HCT116 (cell line): ENCODE measurements around the gene TTC33. TPM values are rescaled to one million over a fixed set of nuclear protein-coding genes. Genes with fewer than 3 reads are reported as not detected.

Source experiments
- ATAC-seq: fragments of 200-7000 bp; cut with Tn5 transposase; 2 replicates; pipeline ENCODE4 v1.9.1; 2020; ENCODE audit warnings: mild to moderate bottlenecking, moderate library complexity
- BruUV-seq: library from RNA; stranded (reverse); fragments of 400-500 nt; replicated peaks from 2 replicates; lab custom pipeline; 2021; lab: Mats Ljungman, UMichigan
- CTCF ChIA-PET: fragments of 300-600 bp; sonication (Branson Sonifier 250); formaldehyde crosslinking; loops from one replicate; lab custom pipeline; 2021; ENCODE audit warnings: antibody characterized with exemption; lab: Charles Lee
- POLR2A ChIA-PET: fragments of 300-600, 350-600 bp; sonication (Branson Sonifier 250); formaldehyde crosslinking; loops from one replicate; lab custom pipeline; 2021; ENCODE audit warnings: antibody characterized with exemption; lab: Charles Lee
- RAD21 ChIA-PET, 2 experiments: fragments of 300-600 bp; sonication (Branson Sonifier 250); formaldehyde crosslinking; loops; one replicate each; lab custom pipeline; 2023; ENCODE audit warnings: low total read pairs in 2 of 2; ENCODE audit not compliant: uncharacterized antibody in 2 of 2, unreplicated experiment in 2 of 2, low non-redundant PET in 1 of 2; lab: Charles Lee
- DNase-seq: peaks from one replicate; pipeline ENCODE4 v3.0.0-alpha.2; 2010; ENCODE audit warnings: low read depth, low spot score
- H2AFZ ChIP-seq: fragments of 200-600 bp; shearing (Covaris generic), sonication (generic); 2 replicates; pipeline ENCODE4 v1.6.1; 2017; ENCODE audit warnings: low read depth, mixed run types, mixed read lengths, antibody characterized with exemption, low read length; ENCODE audit not compliant: poor library complexity, severe bottlenecking
- H3K27ac ChIP-seq: 2 replicates; pipeline ENCODE4 v1.5.1; 2012; ENCODE audit warnings: low read depth, low read length
- H3K27me3 ChIP-seq: fragments of 200-600 bp; sonication (generic); 2 replicates; pipeline ENCODE4 v1.6.1; 2016; ENCODE audit warnings: mixed run types, low read length, mixed read lengths; ENCODE audit not compliant: insufficient read depth
- H3K36me3 ChIP-seq, 2 experiments: fragments of 200-500 bp in 1 of 2; fragments of 200-600 bp in 1 of 2; sonication (Bioruptor generic) in 1 of 2; sonication (generic) in 1 of 2; 2 replicates each; pipeline versions ENCODE4 v1.5.1 to v1.6.1; 2014 to 2016; ENCODE audit warnings: low read length in 2 of 2, inconsistent platforms in 1 of 2, mixed read lengths in 1 of 2, mixed run types in 1 of 2; ENCODE audit not compliant: insufficient read depth in 2 of 2, control insufficient read depth in 1 of 2
- H3K4me1 ChIP-seq, 2 experiments: fragments of 200-600 bp in 1 of 2; sonication (generic) in 1 of 2; 2 replicates each; pipeline versions ENCODE4 v1.5.1 to v1.6.1; 2012 to 2017; ENCODE audit warnings: low read length in 2 of 2, inconsistent platforms in 1 of 2, mild to moderate bottlenecking in 1 of 2, mixed read lengths in 1 of 2, mixed run types in 1 of 2, moderate library complexity in 1 of 2; ENCODE audit not compliant: insufficient read depth in 2 of 2, control insufficient read depth in 1 of 2
- H3K4me2 ChIP-seq: fragments of 200-600 bp; sonication (generic); 2 replicates; pipeline ENCODE4 v1.6.1; 2017; ENCODE audit warnings: mixed run types, low read length, mixed read lengths
- H3K4me3 ChIP-seq, 2 experiments: fragments of 200-600 bp in 1 of 2; sonication (generic) in 1 of 2; replicated peaks in 1 of 2; 2 replicates each; pipeline ENCODE4 v1.5.1; 2011 to 2016; ENCODE audit warnings: low read length in 2 of 2, control low read depth in 1 of 2, low read depth in 1 of 2, mild to moderate bottlenecking in 1 of 2, mixed read lengths in 1 of 2, mixed run types in 1 of 2
- H3K79me2 ChIP-seq: fragments of 200-600 bp; sonication (generic); 2 replicates; pipeline ENCODE4 v1.6.1; 2017; ENCODE audit warnings: mild to moderate bottlenecking, mixed run types, low read length, moderate library complexity, mixed read lengths; ENCODE audit not compliant: insufficient read depth
- H3K9ac ChIP-seq: fragments of 200-600 bp; sonication (generic); 2 replicates; pipeline ENCODE4 v1.6.1; 2016; ENCODE audit warnings: low read length, mixed read lengths
- H3K9me2 ChIP-seq: fragments of 200-600 bp; sonication (generic), shearing (Covaris generic); 2 replicates; pipeline ENCODE4 v1.6.1; 2017; ENCODE audit warnings: mixed run types, mild to moderate bottlenecking, moderate library complexity; ENCODE audit not compliant: insufficient read depth
- H3K9me3 ChIP-seq, 2 experiments: fragments of 200-500 bp in 1 of 2; fragments of 200-600 bp in 1 of 2; sonication (Bioruptor generic) in 1 of 2; sonication (generic) in 1 of 2; 2 replicates each; pipeline ENCODE4 v1.6.1; 2014 to 2017; ENCODE audit warnings: low read length in 2 of 2, mixed read lengths in 2 of 2, inconsistent platforms in 1 of 2, low read depth in 1 of 2, mild to moderate bottlenecking in 1 of 2, mixed run types in 1 of 2, moderate library complexity in 1 of 2; ENCODE audit not compliant: control insufficient read depth in 1 of 2, insufficient read depth in 1 of 2
- H4K20me1 ChIP-seq: fragments of 200-600 bp; sonication (generic), shearing (Covaris generic); 2 replicates; pipeline ENCODE4 v1.6.1; 2017; ENCODE audit warnings: mixed run types, mild to moderate bottlenecking, moderate library complexity; ENCODE audit not compliant: insufficient read depth
- ATF3 ChIP-seq: IDR thresholded peaks from 2 replicates; pipeline ENCODE4 v1.6.1; 2012
- CBX3 ChIP-seq: IDR thresholded peaks from 2 replicates; pipeline ENCODE4 v1.6.1; 2012; ENCODE audit warnings: low read depth
- CTCF ChIP-seq, 3 experiments: fragments of 200-600 bp in 1 of 3; sonication (generic) in 1 of 3; IDR thresholded peaks in 2 of 3; conservative IDR thresholded peaks in 1 of 3; 2 replicates each; pipeline ENCODE4 v1.5.1; 2012 to 2017; ENCODE audit warnings: low read depth in 2 of 3, low read length in 2 of 3, antibody characterized with exemption in 1 of 3, borderline replicate concordance in 1 of 3, control low read depth in 1 of 3, mild to moderate bottlenecking in 1 of 3, mixed read lengths in 1 of 3, mixed run types in 1 of 3, moderate library complexity in 1 of 3; ENCODE audit not compliant: insufficient read depth in 1 of 3
- ELF1 ChIP-seq: IDR thresholded peaks from 2 replicates; pipeline ENCODE4 v1.6.1; 2012; ENCODE audit warnings: low read depth, borderline replicate concordance
- EZH2 ChIP-seq: fragments of 200-600 bp; sonication (generic); IDR thresholded peaks from 2 replicates; pipeline ENCODE4 v1.6.1; 2017; ENCODE audit warnings: antibody characterized with exemption, mixed run types
- JUND ChIP-seq: IDR thresholded peaks from 2 replicates; pipeline ENCODE4 v1.6.1; 2012
- MAX ChIP-seq: IDR thresholded peaks from 2 replicates; pipeline ENCODE4 v1.6.1; 2012
- POLR2A ChIP-seq: IDR thresholded peaks from 2 replicates; pipeline ENCODE4 v1.7.0; 2011; ENCODE audit warnings: borderline replicate concordance; ENCODE audit not compliant: insufficient read depth, insufficient read length; ENCODE audit errors: extremely low read depth
- POLR2AphosphoS5 ChIP-seq: IDR thresholded peaks from 2 replicates; pipeline ENCODE4 v1.6.1; 2011; ENCODE audit warnings: mild to moderate bottlenecking, low read depth, low read length, moderate library complexity
- RAD21 ChIP-seq: IDR thresholded peaks from 2 replicates; pipeline ENCODE4 v1.6.1; 2012; ENCODE audit warnings: low read depth, mild to moderate bottlenecking
- SP1 ChIP-seq: IDR thresholded peaks from 2 replicates; pipeline ENCODE4 v1.6.1; 2012; ENCODE audit warnings: low read depth
- SRF ChIP-seq: IDR thresholded peaks from 2 replicates; pipeline ENCODE4 v1.6.1; 2012; ENCODE audit warnings: low read depth
- TCF7L2 ChIP-seq: IDR thresholded peaks from 2 replicates; pipeline ENCODE4 v1.7.0; 2011; ENCODE audit warnings: borderline replicate concordance, inconsistent platforms; ENCODE audit not compliant: insufficient read depth, insufficient read length; ENCODE audit errors: extremely low read depth
- YY1 ChIP-seq: IDR thresholded peaks from 2 replicates; pipeline ENCODE4 v1.6.1; 2011; ENCODE audit warnings: low read length, low read depth, moderate library complexity, mild to moderate bottlenecking; ENCODE audit not compliant: insufficient replicate concordance; ENCODE audit errors: extremely low read depth
- ZFX ChIP-seq: fragments of 450-650 bp; IDR thresholded peaks from 2 replicates; pipeline ENCODE4 v1.6.1; 2017
- ZNF274 ChIP-seq: fragments of 200-500 bp; sonication (Bioruptor generic); IDR thresholded peaks from 2 replicates; pipeline ENCODE4 v1.6.1; 2014; ENCODE audit warnings: mild to moderate bottlenecking, low read depth, low read length, inconsistent platforms
- intact Hi-C: fragments of 100-400 bp; cut with micrococcal nuclease; formaldehyde crosslinking; loops from 2 replicates; pipeline ENCODE4 v1.10.0; 2022
- total RNA-seq: library from RNA; stranded (reverse); gene quantifications from one replicate; pipeline ENCODE4 v1.2.1, GENCODE V29; 2021; ENCODE audit not compliant: unreplicated experiment

Gene TTC33
- total RNA-seq, 1 experiment from 2014 or later = 14.5 TPM

GRCh38 chr5:40623480-40624420 is 132.0 kb downstream of the TTC33 start:
- Histone ChIP-seq H3K9me2 (no peaks in the 10 kb centered on the region), H3K4me3 (no peak overlapping the region), H3K9me3 (no peaks in the 10 kb centered on the region), H4K20me1 (no peaks in the 10 kb centered on the region), H2AFZ (no peak overlapping the region), H3K36me3 (no peaks in the 10 kb centered on the region), H3K79me2 (no peaks in the 10 kb centered on the region), H3K4me2 (no peak overlapping the region), H3K9ac (no peak overlapping the region), H3K27ac (no peak overlapping the region), H3K27me3 (no peaks in the 10 kb centered on the region), H3K4me1 (no peaks in the 10 kb centered on the region)
- no peak for TF ChIP-seq POLR2A
- TF ChIP-seq ZFX = no peak
- TF ChIP-seq JUND = no peak
- no peak for TF ChIP-seq ATF3
- no peak for TF ChIP-seq TCF7L2
- no peak for TF ChIP-seq ZNF274
- no peak for TF ChIP-seq SRF
- ChIA-PET CTCF (no interaction called here), RAD21 (no interaction called here), POLR2A (no interaction called here)
- ATAC-seq (no peak), DNase-seq (no peak)
- intact Hi-C loops = no loop called here
- no TSS peak for BruUV-seq

GRCh38 chr5:40622463-40623252 is 133.1 kb downstream of the TTC33 start:
- POLR2A ChIA-PET = no interaction called here
- RAD21 ChIA-PET = no interaction called here
- intact Hi-C loops = no loop called here
- BruUV-seq = no TSS peak
- no peaks in the 10 kb centered on the region for H3K9me2 ChIP-seq
- no peak overlapping the region for H3K4me3 ChIP-seq
- no peaks in the 10 kb centered on the region for H3K79me2 ChIP-seq
- DNase-seq (no peak), ATAC-seq (no peak)
- CTCF ChIA-PET = no interaction called here
- no peaks in the 10 kb centered on the region for H3K9me3 ChIP-seq
- no peak overlapping the region for H3K9ac ChIP-seq
- no peak overlapping the region for H3K4me2 ChIP-seq
- no peak overlapping the region for H3K27ac ChIP-seq
- H3K27me3 ChIP-seq = no peaks in the 10 kb centered on the region
- no peaks in the 10 kb centered on the region for H4K20me1 ChIP-seq
- TF ChIP-seq RAD21 = no peak
- TF ChIP-seq TCF7L2 = no peak
- no peak for TF ChIP-seq ELF1
- no peak for TF ChIP-seq ATF3
- no peak for TF ChIP-seq POLR2AphosphoS5
- TF ChIP-seq JUND = no peak
- TF ChIP-seq EZH2 = no peak
- no peak for TF ChIP-seq MAX
- TF ChIP-seq CBX3 = no peak
- TF ChIP-seq YY1 = no peak
- TF ChIP-seq SP1 = no peak
- TF ChIP-seq ZFX = no peak
- TF ChIP-seq CTCF (IDR thresholded peaks at IDR 0.05 in 2 of 3, conservative IDR thresholded peaks at IDR 0.05 in 1 of 3; ENCODE audit: borderline replicate concordance in 1 of 3, insufficient read depth in 1 of 3, low read depth in 2 of 3, low read length in 2 of 3) = no peak
- no peaks in the 10 kb centered on the region for H3K4me1 ChIP-seq
- H2AFZ ChIP-seq = no peak overlapping the region
- H3K36me3 ChIP-seq = no peaks in the 10 kb centered on the region
